Mammary epithelial cell (primary cell): ENCODE results near the gene ARHGAP25.

Experiments used
- EZH2 ChIP-seq: IDR thresholded peaks from 2 replicates; pipeline ENCODE4 v1.6.1; 2012; ENCODE audit warnings: low read length, inconsistent platforms, borderline replicate concordance
- TF ChIP-seq, protein P1 (sequence below), 2 donors: IDR thresholded peaks in 1 of 2; conservative IDR thresholded peaks in 1 of 2; 2 replicates each; pipeline ENCODE4 v1.5.1; 2011 to 2012; ENCODE audit warnings: inconsistent platforms in 2 of 2, low read length in 2 of 2, mild to moderate bottlenecking in 2 of 2, control low read depth in 1 of 2, low read depth in 1 of 2; ENCODE audit not compliant: insufficient read depth in 1 of 2; ENCODE audit errors: extremely low read depth in 1 of 2

DNA sequence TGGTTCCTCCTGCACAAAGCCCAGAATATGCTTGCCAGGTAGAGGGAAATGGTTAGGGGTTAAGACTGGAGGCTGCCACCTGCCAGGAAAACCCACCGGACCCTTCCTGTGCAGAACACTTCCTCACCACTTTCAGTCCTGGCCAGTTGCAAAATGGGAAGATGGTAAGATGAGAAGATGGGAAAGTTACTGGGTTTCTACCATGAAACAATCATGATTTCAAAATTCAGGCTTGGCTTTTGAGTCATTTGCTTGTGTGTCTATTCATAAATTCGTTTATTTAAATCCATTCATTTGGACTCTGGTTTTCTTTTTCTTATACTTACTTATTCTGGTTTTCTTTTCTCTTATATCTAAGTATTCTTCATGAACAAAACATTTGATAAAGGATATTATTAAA is 129.4 kb downstream of the ARHGAP25 start:
- TF ChIP-seq, protein P1, sequence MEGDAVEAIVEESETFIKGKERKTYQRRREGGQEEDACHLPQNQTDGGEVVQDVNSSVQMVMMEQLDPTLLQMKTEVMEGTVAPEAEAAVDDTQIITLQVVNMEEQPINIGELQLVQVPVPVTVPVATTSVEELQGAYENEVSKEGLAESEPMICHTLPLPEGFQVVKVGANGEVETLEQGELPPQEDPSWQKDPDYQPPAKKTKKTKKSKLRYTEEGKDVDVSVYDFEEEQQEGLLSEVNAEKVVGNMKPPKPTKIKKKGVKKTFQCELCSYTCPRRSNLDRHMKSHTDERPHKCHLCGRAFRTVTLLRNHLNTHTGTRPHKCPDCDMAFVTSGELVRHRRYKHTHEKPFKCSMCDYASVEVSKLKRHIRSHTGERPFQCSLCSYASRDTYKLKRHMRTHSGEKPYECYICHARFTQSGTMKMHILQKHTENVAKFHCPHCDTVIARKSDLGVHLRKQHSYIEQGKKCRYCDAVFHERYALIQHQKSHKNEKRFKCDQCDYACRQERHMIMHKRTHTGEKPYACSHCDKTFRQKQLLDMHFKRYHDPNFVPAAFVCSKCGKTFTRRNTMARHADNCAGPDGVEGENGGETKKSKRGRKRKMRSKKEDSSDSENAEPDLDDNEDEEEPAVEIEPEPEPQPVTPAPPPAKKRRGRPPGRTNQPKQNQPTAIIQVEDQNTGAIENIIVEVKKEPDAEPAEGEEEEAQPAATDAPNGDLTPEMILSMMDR (conservative IDR thresholded peaks at IDR 0.05 in 1 of 2, IDR thresholded peaks at IDR 0.05 in 1 of 2; ENCODE audit: extremely low read depth in 1 of 2, insufficient read depth in 1 of 2, low read depth in 1 of 2, low read length in 2 of 2): no peak
- TF ChIP-seq EZH2: no peak
